ENCODE results near the gene BCL2L13. TPM values are rescaled to one million over a fixed set of nuclear protein-coding genes. Genes with fewer than 3 reads are reported as not detected.

BCL2L13 gene
- total RNA-seq, 1 experiment from 2014 or later: 53.5 TPM

DNA sequence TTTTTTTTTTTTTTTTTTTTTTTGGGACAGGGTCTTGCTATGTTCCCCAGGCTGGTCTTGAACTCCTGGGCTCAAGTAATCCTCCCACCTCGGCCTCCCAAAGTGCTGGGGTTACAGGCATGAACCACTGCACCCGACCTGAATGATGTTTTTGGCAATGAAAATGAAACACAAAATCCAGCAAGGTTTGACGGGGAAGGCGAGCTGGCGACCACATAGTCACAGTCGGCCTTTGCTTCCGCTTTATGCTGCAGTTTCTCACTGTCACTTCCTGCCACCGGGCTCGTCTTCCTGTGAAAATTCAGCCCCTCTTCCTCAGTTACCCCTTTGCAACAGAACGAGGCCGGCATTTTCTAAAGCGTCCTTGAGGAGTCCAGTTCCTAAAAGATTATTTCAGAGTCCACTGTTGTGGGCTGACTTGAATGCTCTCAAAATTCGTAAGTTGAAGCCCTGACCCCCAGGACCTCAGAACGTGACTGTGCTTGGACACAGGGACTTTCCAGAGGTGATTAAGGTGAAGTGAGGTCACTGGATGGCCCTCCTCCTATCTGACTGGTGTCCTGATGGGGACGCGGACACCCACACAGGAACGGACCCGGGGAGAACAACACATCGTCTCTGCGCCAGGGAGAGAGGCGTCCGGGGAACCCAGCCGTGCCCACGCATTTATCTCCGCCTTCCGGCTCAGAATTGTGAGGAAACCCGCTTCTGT is 138.6 kb downstream of the BCL2L13 start:
- Histone ChIP-seq H3K27me3 (ENCODE audit: control insufficient read depth, insufficient read depth, low read length) (peaks cover 3% of the 10 kb centered on the region; the same call in 1 of the 2 replicates), H3K4me3 (ENCODE audit: insufficient read depth, low read depth, low read length) (no peak overlapping the region), H3K36me3 (replicated peaks; ENCODE audit: control insufficient read depth, insufficient read depth, low read length) (no peaks in the 10 kb centered on the region)
- no peak for DNase-seq

DNA sequence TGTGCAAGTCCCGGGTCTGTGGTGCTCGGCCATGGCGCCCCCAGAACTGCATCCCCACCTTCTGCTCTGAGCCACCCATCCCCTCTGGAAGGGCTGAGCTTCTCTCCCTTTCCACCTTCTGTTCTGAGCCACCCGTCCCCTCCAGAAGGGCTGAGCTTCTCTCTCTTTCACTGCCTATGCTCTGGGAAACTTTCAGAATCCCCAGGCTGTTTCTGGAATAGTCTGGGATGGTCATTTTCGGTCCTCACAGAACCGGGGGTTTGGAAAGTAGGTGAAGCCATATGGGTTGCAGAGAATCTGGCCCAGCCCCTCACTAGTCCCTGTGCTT is 139.1 kb downstream of the BCL2L13 start:
- no peak for DNase-seq
- Histone ChIP-seq H3K4me3 (ENCODE audit: insufficient read depth, low read depth, low read length) (no peak overlapping the region), H3K27me3 (ENCODE audit: control insufficient read depth, insufficient read depth, low read length) (peaks cover 3% of the 10 kb centered on the region; the same call in 1 of the 2 replicates), H3K36me3 (replicated peaks; ENCODE audit: control insufficient read depth, insufficient read depth, low read length) (no peaks in the 10 kb centered on the region)

DNA sequence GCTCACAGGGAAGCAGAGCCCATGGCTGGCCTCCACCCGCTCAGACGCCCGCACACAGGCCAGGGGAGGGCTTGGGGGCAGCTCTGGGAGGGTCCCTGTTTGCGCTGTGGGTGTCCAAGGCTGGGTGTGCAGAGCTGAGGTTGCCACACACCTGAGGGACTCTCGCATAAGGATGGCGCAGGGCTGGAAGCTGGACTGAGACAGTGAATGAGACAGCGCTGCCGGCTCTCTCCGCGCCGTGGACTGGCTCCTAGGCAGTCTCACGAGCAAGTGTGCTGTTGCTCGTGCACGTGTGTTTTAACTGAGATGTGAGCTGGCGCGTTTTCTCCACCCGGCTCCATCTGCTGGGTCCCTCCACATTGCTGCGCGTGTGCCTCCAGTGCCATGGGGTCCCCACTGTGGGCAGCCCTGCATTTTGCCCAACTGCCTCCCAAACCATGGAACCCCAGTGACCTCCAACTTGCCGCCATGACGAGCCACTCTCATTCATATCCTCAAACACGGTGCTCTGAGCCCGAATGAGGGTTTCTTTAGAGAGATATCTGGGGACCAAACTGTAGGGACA is 139.9 kb downstream of the BCL2L13 start:
- peaks cover 2% of the 10 kb centered on the region; the same call in 1 of the 2 replicates for H3K27me3 ChIP-seq (ENCODE audit: control insufficient read depth, insufficient read depth, low read length)
- no peak overlapping the region for H3K4me3 ChIP-seq (ENCODE audit: insufficient read depth, low read depth, low read length)
- DNase-seq: no peak
- H3K36me3 ChIP-seq (replicated peaks; ENCODE audit: control insufficient read depth, insufficient read depth, low read length): no peaks in the 10 kb centered on the region

DNA sequence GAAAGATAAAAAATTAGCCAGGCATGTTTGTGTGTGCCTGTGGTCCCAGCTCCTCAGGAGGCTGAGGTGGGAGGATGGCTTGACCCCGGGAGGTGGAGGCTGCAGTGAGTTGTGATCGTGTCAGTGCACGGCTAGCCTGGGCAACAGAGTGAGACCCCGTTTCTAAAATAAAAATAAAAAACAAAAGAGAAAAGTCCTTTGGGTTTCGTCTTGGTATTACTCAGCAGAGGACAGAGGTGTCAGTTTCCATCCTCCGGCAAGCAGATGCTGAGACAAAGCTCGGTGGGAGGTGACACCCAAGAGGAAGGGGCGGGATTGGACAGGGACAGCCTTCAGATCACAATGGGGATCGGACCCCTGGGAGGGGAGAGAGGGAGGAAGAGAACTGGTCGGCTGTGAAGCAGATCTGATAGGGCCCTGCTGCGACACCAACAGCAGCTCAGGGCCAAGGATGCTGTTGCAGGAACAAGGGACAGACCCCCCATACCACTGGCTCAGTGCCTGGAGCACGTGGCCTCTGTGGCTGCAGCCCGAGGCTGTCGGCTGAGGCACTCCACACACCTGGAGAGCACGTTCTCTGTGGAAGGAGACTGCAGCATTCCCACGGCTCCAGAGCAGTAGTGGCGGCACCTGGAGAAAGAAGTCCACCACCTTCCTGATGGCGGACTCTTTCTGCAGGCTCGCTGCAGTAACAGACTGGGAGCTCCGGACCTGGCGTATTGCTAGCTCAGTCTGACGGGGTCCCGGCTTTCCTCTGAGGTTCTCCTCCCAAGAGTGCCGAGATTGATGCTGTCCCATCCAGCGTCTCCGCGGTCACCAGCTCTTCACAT is 140.9 kb downstream of the BCL2L13 start:
- peaks cover 2% of the 10 kb centered on the region; the same call in 1 of the 2 replicates for H3K27me3 ChIP-seq (ENCODE audit: control insufficient read depth, insufficient read depth, low read length)
- H3K36me3 ChIP-seq (replicated peaks; ENCODE audit: control insufficient read depth, insufficient read depth, low read length): no peaks in the 10 kb centered on the region
- no peak overlapping the region for H3K4me3 ChIP-seq (ENCODE audit: insufficient read depth, low read depth, low read length)
- no peak for DNase-seq

DNA sequence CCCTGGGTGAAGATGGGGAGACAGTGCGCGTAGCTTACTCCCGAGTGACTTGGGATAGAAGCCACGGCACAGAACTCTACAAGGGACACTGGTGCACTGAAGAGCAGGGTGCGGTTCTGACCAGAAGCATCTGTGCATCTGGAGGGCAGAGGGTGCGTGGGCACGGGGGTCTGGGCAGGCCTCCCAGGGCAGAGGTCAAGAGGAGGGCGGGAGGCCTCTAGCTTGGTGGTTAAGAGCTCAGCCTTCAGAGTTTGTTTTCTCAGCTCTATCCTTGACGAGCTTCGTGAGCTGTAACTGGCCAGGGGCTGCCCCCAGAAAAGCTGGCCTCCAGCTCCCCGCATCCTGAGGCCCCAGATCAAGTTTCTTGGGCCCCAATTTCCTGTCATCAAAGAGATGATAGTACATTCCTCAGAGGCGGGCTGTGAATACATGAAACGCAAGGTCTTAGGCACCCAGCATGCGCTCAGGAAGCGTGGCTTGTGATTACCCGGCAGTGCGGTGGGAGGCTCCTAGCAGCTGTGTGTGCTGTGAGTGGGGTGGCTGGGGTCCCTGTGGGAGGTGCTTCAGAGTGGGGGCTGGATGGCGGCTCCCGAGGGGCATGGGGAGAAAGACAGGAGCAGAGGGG is 141.7 kb downstream of the BCL2L13 start:
- DNase-seq: no peak
- H3K4me3 ChIP-seq (ENCODE audit: insufficient read depth, low read depth, low read length): no peak overlapping the region
- H3K27me3 ChIP-seq (ENCODE audit: control insufficient read depth, insufficient read depth, low read length): no peaks in the 10 kb centered on the region
- no peaks in the 10 kb centered on the region for H3K36me3 ChIP-seq (replicated peaks; ENCODE audit: control insufficient read depth, insufficient read depth, low read length)

Other genes starting within 250 kb of the BCL2L13 start
- gene SLC25A18, start 75.3 kb upstream of the BCL2L13 start, total RNA-seq (2014; rRNA removed; shearing (Covaris generic)): 0.66 and 0.81 TPM in 2 replicates
- gene ATP6V1E1, start 10.0 kb upstream of the BCL2L13 start, total RNA-seq (2014; rRNA removed; shearing (Covaris generic)): 109 and 123 TPM in 2 replicates
- gene BID, start 135.7 kb downstream of the BCL2L13 start, total RNA-seq (2014; rRNA removed; shearing (Covaris generic)): 36.2 and 52.6 TPM in 2 replicates

Data from H7 (cell line).